Parathyroid adenoma (tissue), 2 donors: ENCODE data around the gene CDH4.

Source experiments
- H2AFZ ChIP-seq: fragments of 300-600 bp; sonication (generic); one replicate; pipeline ENCODE4 v1.7.0; 2017; ENCODE audit warnings: antibody characterized with exemption, mild to moderate bottlenecking
- H3K27ac ChIP-seq: fragments of 300-600 bp; sonication (generic); one replicate; pipeline ENCODE4 v1.7.0; 2017
- H3K27me3 ChIP-seq: fragments of 300-600 bp; sonication (generic); one replicate; pipeline ENCODE4 v1.7.0; 2017; ENCODE audit warnings: low read length; ENCODE audit not compliant: control insufficient read depth, insufficient read depth
- H3K36me3 ChIP-seq: fragments of 300-600 bp; sonication (generic); one replicate; pipeline ENCODE4 v1.7.0; 2017; ENCODE audit warnings: low read length; ENCODE audit not compliant: control insufficient read depth, insufficient read depth
- H3K4me1 ChIP-seq: fragments of 300-600 bp; sonication (generic); one replicate; pipeline ENCODE4 v1.7.0; 2017; ENCODE audit warnings: control low read depth
- H3K4me2 ChIP-seq: fragments of 300-600 bp; sonication (generic); one replicate; pipeline ENCODE4 v1.7.0; 2017; ENCODE audit warnings: low read length
- H3K4me3 ChIP-seq: fragments of 300-600 bp; sonication (generic); one replicate; pipeline ENCODE4 v1.7.0; 2017; ENCODE audit warnings: low read depth, low read length
- H3K79me2 ChIP-seq: fragments of 300-600 bp; sonication (generic); one replicate; pipeline ENCODE4 v1.7.0; 2017; ENCODE audit warnings: control low read depth
- H3K9ac ChIP-seq: fragments of 300-600 bp; sonication (generic); one replicate; pipeline ENCODE4 v1.7.0; 2017; ENCODE audit warnings: mild to moderate bottlenecking
- H3K9me3 ChIP-seq: fragments of 300-600 bp; sonication (generic); one replicate; pipeline ENCODE4 v1.7.0; 2017; ENCODE audit warnings: low read length; ENCODE audit not compliant: control insufficient read depth
- TF ChIP-seq, protein P1 (sequence below): fragments of 300-600 bp; sonication (generic); IDR thresholded peaks from one replicate; pipeline ENCODE4 v1.7.0; 2017; ENCODE audit warnings: antibody characterized with exemption, mild to moderate bottlenecking
- donor health status: primary hyperparathyroidism.

Gene CDH4

GRCh38 chr20:61646986-61647385 lies 394.9 kb downstream of the CDH4 start:
- no peak overlapping the region for H3K4me3 ChIP-seq
- H3K36me3 ChIP-seq: no peaks in the 10 kb centered on the region
- TF ChIP-seq, protein P1, sequence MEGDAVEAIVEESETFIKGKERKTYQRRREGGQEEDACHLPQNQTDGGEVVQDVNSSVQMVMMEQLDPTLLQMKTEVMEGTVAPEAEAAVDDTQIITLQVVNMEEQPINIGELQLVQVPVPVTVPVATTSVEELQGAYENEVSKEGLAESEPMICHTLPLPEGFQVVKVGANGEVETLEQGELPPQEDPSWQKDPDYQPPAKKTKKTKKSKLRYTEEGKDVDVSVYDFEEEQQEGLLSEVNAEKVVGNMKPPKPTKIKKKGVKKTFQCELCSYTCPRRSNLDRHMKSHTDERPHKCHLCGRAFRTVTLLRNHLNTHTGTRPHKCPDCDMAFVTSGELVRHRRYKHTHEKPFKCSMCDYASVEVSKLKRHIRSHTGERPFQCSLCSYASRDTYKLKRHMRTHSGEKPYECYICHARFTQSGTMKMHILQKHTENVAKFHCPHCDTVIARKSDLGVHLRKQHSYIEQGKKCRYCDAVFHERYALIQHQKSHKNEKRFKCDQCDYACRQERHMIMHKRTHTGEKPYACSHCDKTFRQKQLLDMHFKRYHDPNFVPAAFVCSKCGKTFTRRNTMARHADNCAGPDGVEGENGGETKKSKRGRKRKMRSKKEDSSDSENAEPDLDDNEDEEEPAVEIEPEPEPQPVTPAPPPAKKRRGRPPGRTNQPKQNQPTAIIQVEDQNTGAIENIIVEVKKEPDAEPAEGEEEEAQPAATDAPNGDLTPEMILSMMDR: no peak
- H3K4me2 ChIP-seq: no peak overlapping the region
- H3K9me3 ChIP-seq: no peaks in the 10 kb centered on the region
- no peaks in the 10 kb centered on the region for H3K4me1 ChIP-seq
- no peaks in the 10 kb centered on the region for H3K79me2 ChIP-seq
- H3K9ac ChIP-seq: no peak overlapping the region
- H2AFZ ChIP-seq: no peak overlapping the region
- no peaks in the 10 kb centered on the region for H3K27me3 ChIP-seq
- no peak overlapping the region for H3K27ac ChIP-seq

DNA sequence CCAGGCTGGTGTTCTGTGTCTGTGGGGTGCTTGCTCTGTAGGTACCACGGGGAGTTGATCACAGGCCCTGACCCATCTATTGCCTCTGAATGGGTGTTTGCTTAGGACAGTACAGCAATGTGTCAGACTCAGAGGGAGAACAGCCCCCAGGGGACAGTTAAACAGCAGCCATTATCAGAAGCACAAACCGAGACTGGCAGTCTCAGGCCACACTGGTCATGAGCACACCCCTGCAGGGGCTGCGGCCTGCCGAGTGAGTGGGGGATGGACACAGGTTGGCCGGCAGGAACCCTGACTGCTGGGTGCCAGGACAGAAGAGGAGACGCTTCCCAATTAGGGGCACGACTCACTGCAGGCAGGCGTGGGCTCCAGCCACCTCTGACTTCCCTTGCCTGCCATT lies 395.6 kb downstream of the CDH4 start:
- no peak overlapping the region for H3K4me3 ChIP-seq
- H3K4me1 ChIP-seq: no peaks in the 10 kb centered on the region
- H3K9me3 ChIP-seq: no peaks in the 10 kb centered on the region
- H3K79me2 ChIP-seq: no peaks in the 10 kb centered on the region
- TF ChIP-seq, protein P1: no peak
- no peaks in the 10 kb centered on the region for H3K36me3 ChIP-seq
- no peaks in the 10 kb centered on the region for H3K27me3 ChIP-seq
- no peak overlapping the region for H3K9ac ChIP-seq
- H2AFZ ChIP-seq: no peak overlapping the region
- H3K27ac ChIP-seq: no peak overlapping the region
- no peak overlapping the region for H3K4me2 ChIP-seq

DNA sequence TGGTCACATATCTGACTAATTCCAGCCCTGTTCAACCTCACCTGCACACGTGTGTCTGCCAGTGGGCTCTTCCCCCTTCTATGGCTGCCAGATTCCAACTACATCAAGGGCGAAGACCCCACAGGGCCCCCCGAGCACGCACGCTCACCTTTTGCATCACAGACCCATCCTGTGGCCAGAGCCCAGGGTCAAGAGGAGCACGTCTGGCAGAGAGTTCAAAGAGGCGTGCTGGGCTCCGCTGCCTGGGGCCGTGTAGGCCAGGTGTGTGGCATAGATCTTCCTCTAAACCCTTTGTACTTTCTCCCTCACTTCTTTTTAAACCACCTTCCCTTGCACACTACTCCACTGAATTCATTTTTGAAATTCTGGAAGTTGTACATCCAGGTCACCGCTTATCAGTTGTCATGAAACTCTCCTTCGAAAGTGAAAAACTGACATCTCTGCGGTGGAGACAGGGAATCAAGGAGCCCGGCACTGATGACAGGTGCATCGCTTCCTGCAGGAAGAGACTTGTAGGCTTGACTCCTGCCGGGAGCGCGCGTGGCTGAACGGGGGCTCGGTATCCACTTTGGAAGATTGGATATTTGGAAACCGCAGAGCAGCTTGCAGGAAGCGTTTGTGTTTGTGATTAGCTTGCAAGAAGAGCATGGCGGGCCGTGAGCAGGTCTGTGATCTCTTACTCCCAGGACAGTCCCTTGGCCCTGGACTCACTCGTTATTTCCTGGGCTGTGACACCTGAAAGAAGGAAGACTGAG lies 397.2 kb downstream of the CDH4 start:
- H3K27me3 ChIP-seq: no peaks in the 10 kb centered on the region

GRCh38 chr20:61649860-61650162 lies 397.8 kb downstream of the CDH4 start:
- no peak overlapping the region for H3K27ac ChIP-seq
- TF ChIP-seq, protein P1: no peak
- H3K27me3 ChIP-seq: no peaks in the 10 kb centered on the region
- H3K36me3 ChIP-seq: no peaks in the 10 kb centered on the region
- no peak overlapping the region for H3K9ac ChIP-seq
- no peak overlapping the region for H3K4me3 ChIP-seq
- no peak overlapping the region for H3K4me2 ChIP-seq
- no peaks in the 10 kb centered on the region for H3K79me2 ChIP-seq
- H3K4me1 ChIP-seq: no peaks in the 10 kb centered on the region
- H2AFZ ChIP-seq: no peak overlapping the region
- no peaks in the 10 kb centered on the region for H3K9me3 ChIP-seq

More for the DNA sequence above, 397.2 kb downstream of the CDH4 start:
- Histone ChIP-seq H3K4me1 (no peaks in the 10 kb centered on the region), H3K9me3 (no peaks in the 10 kb centered on the region), H3K79me2 (no peaks in the 10 kb centered on the region), H3K9ac (no peak overlapping the region), H3K36me3 (no peaks in the 10 kb centered on the region), H3K4me2 (no peak overlapping the region), H3K4me3 (no peak overlapping the region), H3K27ac (no peak overlapping the region), H2AFZ (no peak overlapping the region)
- TF ChIP-seq, protein P1: no peak
